ENCODE results near the gene SEPTIN10.

GRCh38 chr2:109500910-109501309, 112.9 kb downstream of the SEPTIN10 start:
- TF ChIP-seq ARNTL (CRISPR knock-in tag; IDR thresholded peaks at IDR 0.05; ENCODE audit: borderline replicate concordance, low read depth): no peak
- TF ChIP-seq ZFP3 (CRISPR knock-in tag; IDR thresholded peaks at IDR 0.05): no peak
- no peak for TF ChIP-seq SNAI2 (CRISPR knock-in tag; IDR thresholded peaks at IDR 0.05)
